Activated CD4-positive, alpha-beta T cell treated with anti-CD3 and anti-CD28 coated beads for 48 hours (primary cell): ENCODE measurements around the gene C1QA.
"Not testable (repeated sequence)": the region's sequence is repeated elsewhere in the genome, so short reads cannot be mapped to it uniquely, and the experiment has no call there.

Experiments
- DNase-seq: peaks from one replicate; pipeline ENCODE4 v3.0.0-alpha.2; 2020

The C1QA gene

DNA sequence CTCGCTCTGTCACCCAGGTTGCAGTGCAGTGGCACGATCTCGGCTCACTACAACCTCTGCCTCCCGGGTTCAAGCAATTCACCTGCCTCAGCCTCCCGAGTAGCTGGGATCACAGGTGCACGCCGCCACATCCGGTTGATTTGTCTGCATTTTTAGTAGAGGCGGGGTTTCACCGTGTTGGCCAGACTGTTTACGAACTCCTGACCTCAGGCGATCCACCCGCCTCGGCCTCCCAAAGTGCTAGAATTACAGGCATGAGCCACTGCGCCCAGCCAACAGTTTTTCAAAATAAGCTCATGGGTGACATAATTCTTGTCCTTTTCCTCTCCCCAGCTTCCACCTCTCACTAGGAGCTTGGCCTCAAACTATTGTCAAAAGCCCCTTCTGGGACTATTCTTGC lies 39.7 kb downstream of the C1QA start:
- DNase-seq: not testable (repeated sequence)

DNA sequence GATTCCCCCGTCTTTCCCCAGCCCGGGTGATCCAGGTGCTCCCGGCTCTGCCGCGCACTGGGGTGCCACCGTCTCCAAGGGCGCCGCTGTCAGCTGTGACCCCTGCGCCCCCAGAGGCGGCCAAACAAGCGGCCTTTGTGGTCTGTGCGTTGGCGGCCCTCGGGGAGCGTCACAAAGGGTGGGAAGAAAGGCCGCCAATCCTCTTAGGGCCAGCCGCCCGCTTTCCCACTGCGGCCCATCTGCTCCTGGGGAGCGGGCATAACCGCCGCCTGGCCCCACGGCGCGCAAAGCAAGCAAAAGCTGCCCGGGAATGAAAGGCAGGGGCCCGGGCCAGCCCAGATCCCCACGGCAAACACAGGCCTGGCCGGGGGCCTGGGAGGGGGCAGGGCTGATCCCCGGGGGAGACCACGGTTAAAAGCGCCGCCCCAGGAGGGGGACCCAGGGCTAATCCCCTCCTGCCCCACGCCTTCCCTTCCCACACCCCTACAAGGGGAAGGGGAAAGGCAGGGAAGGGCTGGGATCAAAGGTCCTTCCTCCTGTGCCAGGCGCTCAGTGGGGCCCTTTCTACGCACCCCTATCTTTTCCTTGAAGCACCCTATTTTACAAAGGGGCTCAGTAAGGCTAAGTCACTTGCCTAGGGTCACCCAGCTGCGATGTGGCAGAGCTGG lies 40.6 kb downstream of the C1QA start:
- no peak for DNase-seq

DNA sequence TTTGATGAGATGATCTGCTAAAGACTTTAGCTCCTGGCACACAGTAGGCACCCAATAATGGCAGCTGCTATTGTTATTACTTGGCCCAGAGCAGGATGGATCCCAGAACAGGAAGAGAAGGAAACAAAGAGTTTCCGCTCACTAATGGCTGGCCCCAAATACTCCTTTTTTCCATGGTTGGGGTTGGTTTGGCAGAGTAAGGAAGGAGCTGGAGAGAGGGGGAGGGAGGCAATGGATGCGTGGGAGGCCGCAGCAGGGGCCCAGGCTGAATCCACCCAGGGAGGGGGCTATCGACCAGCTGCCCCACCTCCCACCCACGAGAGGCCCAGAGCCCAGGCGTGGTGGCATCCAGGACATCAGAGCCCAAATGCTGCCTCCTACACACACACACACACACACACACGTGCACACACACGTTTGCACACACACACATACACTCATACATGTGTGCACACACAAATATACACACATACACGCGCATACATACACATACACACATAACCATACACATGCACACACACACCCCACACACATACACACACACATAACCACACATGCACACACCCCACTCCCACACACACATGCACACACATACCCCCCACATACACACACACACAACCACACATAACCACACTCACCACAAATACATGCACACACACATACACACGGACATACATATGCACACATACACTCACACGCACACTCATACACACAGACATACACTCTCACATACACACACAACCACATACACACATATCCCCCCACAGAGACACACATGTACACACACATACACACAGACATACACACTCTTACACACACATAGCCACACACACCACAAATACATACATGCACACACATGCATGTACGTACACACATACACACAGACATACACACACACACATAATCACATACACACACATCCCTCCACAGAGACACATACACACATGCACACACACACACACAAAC lies 41.8 kb downstream of the C1QA start:
- no peak for DNase-seq

DNA sequence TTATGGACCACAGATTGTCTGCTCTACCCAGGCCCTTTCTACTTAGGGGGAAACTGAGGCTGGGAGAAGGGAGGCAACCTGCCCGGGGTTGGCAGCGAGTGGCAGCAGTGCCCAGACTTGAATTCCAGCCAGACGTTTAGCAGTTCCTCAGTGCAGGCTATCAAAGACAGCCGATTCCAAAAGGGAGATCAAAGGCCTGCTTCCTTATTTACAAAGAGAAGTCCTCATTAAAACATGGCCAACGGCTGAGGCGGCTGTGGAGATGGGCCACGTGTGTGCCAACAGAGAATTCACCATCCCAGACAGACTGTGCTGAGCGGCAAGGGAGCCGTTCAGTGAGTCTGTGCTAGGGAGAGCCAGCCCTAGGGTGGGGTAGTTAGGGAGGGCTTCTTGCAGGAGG lies 44.3 kb downstream of the C1QA start:
- no peak for DNase-seq

DNA sequence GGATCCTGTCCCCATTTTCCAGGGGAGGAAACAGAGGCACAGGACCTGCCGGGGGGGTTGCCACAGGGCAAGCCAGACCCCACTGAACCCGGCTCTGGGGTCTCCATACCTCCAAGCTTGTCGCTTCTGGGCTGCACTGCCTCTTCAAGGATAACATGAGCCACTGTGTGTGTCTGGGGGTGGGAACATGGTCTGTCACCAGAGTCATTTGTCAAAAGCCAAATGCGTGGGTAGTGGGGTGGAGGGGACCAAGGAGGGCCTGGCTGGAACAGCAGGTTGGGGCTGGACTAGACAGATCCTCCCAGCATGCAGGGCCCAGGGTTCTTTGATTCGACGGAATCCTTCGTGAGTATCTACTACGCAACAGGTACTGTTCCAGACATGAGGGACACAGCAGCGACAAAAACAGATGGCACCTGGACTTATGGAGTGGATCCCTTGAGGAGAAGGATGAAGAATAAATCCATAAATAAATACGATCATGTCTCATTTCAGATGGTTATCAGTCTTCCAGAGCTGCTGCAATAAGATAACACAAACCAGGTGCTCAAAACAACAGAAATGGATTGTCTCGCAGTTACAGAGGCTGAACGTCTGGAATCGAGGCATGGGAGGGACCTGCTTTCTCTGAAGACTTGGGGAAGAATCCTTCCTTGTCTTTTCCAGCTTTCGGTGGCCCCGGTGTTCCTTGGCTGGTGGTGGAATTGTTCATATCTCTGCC lies 45.3 kb downstream of the C1QA start:
- no peak for DNase-seq

DNA sequence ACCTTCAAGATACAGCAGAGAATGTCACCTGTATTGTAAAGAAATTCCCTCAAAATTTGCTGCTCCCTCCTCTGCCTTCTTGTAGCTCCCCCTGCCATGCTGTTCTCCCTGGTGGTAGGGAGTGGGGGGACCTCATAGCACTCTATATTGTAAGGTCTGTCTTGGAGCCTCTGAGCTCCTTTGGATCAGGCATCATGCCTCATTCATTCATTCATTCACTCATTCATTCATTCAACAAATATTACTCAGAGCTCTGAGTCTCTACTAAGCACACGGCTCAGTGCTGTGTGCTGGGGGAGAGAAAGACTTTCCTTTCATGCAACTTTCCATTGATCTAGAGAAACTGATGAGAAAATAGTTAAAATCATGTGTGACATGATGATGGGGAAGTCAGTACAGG lies 47.1 kb downstream of the C1QA start:
- no peak for DNase-seq

DNA sequence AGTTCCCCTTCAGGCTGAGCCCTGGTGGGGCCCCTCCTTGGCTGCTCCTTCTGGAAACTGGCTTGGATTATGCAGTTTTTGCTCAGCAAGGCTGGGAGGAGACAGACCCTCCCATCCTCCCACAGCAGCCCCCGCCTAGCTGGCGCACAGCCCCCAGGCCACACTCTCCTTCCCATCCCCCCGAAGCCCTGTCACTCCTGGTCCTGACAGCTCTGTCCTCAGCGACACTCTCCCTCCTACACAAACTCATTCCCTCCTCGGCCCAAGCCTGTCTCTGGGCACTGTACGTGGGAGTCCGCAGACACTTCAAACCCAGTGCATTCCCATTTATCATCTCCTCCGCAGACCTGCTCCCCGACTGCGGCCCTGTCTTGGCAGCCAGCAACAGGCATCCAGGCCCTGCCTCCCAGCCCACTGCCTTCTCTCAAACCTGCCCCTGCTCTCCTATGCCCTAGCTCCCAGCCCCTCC lies 49.2 kb downstream of the C1QA start:
- DNase-seq: no peak

DNA sequence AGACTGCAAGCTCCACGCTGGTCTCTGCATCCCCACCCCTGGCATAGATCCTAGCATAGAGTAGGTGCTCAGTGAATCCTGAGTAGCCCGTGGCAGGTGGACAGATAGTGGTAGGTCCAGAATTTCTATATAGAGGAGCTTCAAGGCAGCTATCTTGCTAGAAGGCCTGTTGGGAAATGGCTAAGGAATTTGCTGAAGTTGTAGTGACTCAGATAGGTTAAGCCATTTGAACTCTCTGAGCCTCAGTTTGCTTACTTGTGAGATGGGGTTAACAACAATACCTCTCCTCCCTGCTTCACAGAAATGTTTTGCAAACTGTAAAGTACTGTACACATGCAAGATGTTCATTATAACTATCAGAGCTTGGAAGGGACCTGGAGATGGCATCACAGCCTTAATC lies 50.8 kb downstream of the C1QA start:
- DNase-seq: no peak

DNA sequence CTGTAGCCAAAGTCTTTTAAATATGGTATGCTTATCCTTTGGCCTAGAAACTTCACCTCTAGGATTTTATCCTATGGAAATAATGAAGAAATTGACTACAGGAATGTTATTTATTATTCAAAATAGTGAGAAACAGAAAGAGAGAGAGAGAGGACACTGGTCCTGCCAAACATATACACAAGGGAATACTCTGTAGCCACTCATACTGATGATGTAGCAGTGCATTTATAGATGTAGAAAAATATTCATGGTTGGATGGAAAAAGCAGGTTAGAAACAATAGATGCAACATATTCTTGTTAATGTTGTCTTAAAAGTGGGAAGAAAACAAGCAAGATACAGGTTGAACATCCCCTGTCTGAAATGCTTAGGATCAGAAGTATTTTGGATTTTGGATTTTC lies 52.0 kb downstream of the C1QA start:
- DNase-seq: no peak
